Peyer's patch (tissue), 4 donors: ENCODE measurements around the gene MRPL48. TPM values are rescaled to one million over a fixed set of nuclear protein-coding genes. Genes with fewer than 3 reads are reported as not detected.
"Not testable (repeated sequence)": the region's sequence is repeated elsewhere in the genome, so short reads cannot be mapped to it uniquely, and the experiment has no call there.

Experiments
- DNase-seq, 3 donors: peaks; one replicate each; pipeline ENCODE4 v3.0.0-alpha.2; 2017 to 2019
- H3K27ac ChIP-seq, 4 donors: fragments of 200-600 bp; sonication (generic); one replicate each; pipeline ENCODE4 v1.5.1; 2016 to 2019
- H3K27me3 ChIP-seq, 2 donors: fragments of 200-600 bp; sonication (generic); one replicate each; pipeline ENCODE4 v1.5.1; 2019
- H3K36me3 ChIP-seq, 3 donors: fragments of 200-600 bp; sonication (generic); one replicate each; pipeline ENCODE4 v1.5.1; 2016 to 2019
- H3K4me1 ChIP-seq, 4 donors: fragments of 200-600 bp; sonication (generic); one replicate each; pipeline ENCODE4 v1.5.1; 2016 to 2019
- H3K4me3 ChIP-seq, 4 donors: fragments of 200-600 bp; sonication (generic); 1 replicate in 3 of 4; 2 replicates in 1 of 4; pipeline ENCODE4 v1.5.1; 2016 to 2019; ENCODE audit warnings: mild to moderate bottlenecking in 1 of 4
- H3K9me3 ChIP-seq, 4 donors: fragments of 200-600 bp; sonication (generic); one replicate each; pipeline ENCODE4 v1.5.1; 2016 to 2019; ENCODE audit warnings: mild to moderate bottlenecking in 1 of 4
- CTCF ChIP-seq, 6 experiments: fragments of 450-650 bp in 4 of 6; fragments of 200-600 bp in 2 of 6; sonication (generic) in 1 of 6; IDR thresholded peaks; one replicate each; pipeline ENCODE4 v1.5.1; 2017 to 2019; ENCODE audit warnings: antibody characterized with exemption in 6 of 6, mild to moderate bottlenecking in 3 of 6, moderate library complexity in 1 of 6
- POLR2A ChIP-seq, 2 donors: fragments of 450-650 bp; IDR thresholded peaks; one replicate each; pipeline ENCODE4 v1.5.1; 2017; ENCODE audit warnings: antibody characterized with exemption in 2 of 2, mild to moderate bottlenecking in 2 of 2, moderate library complexity in 2 of 2
- total RNA-seq, 4 donors: library from RNA; depleted of rRNA; stranded (reverse); fragments of >200 nt; gene quantifications; one replicate each; pipeline ENCODE4 v1.1.0, GENCODE V29; 2016

The MRPL48 gene
- total RNA-seq, 4 donors from 2014 or later, result 26.8 to 50.3 (median 33.3) TPM

GRCh38 chr11:73760679-73761402 is 26.8 kb upstream of the MRPL48 start, which contains the start of gene RAB6A:
Gene RAB6A, minus strand, starts transcription at chr11:73761074. Its CDS starts 439 bp downstream, at chr11:73760635.
- H3K27me3 ChIP-seq, result no peaks in the 10 kb centered on the region
- peak within 1 kb of the TSS; percentile 92 to 100 (median 97) for H3K27ac ChIP-seq
- H3K36me3 ChIP-seq, result no peaks in the 10 kb centered on the region
- H3K4me3 ChIP-seq, result peak within 1 kb of the TSS; percentile 89 to 97 (median 92)
- no peaks in the 10 kb centered on the region for H3K9me3 ChIP-seq
- peaks cover 0 to 18% (median 5%) of the 10 kb centered on the region in 4 donors for H3K4me1 ChIP-seq
- TF ChIP-seq POLR2A (IDR thresholded peaks at IDR 0.05), result peak; percentile 74 to 96
- peak; percentile 11 to 77 (median 48) for TF ChIP-seq CTCF (IDR thresholded peaks at IDR 0.05)
- peak; percentile 100 for DNase-seq

- Histone ChIP-seq H3K36me3 (no peaks in the 10 kb centered on the region), H3K27ac (peak overlapping the region; percentile 92 to 100 (median 97)), H3K4me1 (peaks cover 0 to 18% (median 5%) of the 10 kb centered on the region in 4 donors), H3K4me3 (peak overlapping the region; percentile 43 to 95 (median 89)), H3K9me3 (no peaks in the 10 kb centered on the region), H3K27me3 (no peaks in the 10 kb centered on the region)
- TF ChIP-seq POLR2A (IDR thresholded peaks at IDR 0.05) (no peak), CTCF (IDR thresholded peaks at IDR 0.05) (no peak)
- DNase-seq, result no peak
These were observed 26.2 kb upstream of the MRPL48 start for GRCh38 chr11:73761403-73761945.

- Histone ChIP-seq H3K36me3 (no peaks in the 10 kb centered on the region), H3K27me3 (no peaks in the 10 kb centered on the region)
These were observed 24.9 kb upstream of the MRPL48 start for GRCh38 chr11:73762732-73763131.

GRCh38 chr11:73766763-73767162 is 20.9 kb upstream of the MRPL48 start:
- H3K4me3 ChIP-seq, result no peak overlapping the region
- H3K9me3 ChIP-seq, result no peaks in the 10 kb centered on the region
- no peak for DNase-seq
- TF ChIP-seq CTCF (IDR thresholded peaks at IDR 0.05), result no peak
- no peaks in the 10 kb centered on the region for H3K4me1 ChIP-seq
- H3K27me3 ChIP-seq, result no peaks in the 10 kb centered on the region
- H3K36me3 ChIP-seq, result no peaks in the 10 kb centered on the region
- no peak overlapping the region for H3K27ac ChIP-seq

More at GRCh38 chr11:73762732-73763131, 24.9 kb upstream of the MRPL48 start:
- no peak for DNase-seq
- Histone ChIP-seq H3K27ac (no peak overlapping the region), H3K4me1 (peaks cover 0 to 11% (median 5%) of the 10 kb centered on the region in 4 donors), H3K4me3 (no peak overlapping the region), H3K9me3 (no peaks in the 10 kb centered on the region)
- TF ChIP-seq CTCF (IDR thresholded peaks at IDR 0.05) (no peak), POLR2A (IDR thresholded peaks at IDR 0.05) (no peak)

GRCh38 chr11:73770811-73771210 is 16.9 kb upstream of the MRPL48 start:
- not testable (repeated sequence) for H3K27me3 ChIP-seq, H3K36me3 ChIP-seq, H3K4me3 ChIP-seq, DNase-seq, H3K9me3 ChIP-seq, H3K4me1 ChIP-seq, H3K27ac ChIP-seq
